Measurements from ENCODE around the gene GPR89A.
"Not testable (repeated sequence)": the region's sequence is repeated elsewhere in the genome, so short reads cannot be mapped to it uniquely, and the experiment has no call there.

GPR89A gene

DNA sequence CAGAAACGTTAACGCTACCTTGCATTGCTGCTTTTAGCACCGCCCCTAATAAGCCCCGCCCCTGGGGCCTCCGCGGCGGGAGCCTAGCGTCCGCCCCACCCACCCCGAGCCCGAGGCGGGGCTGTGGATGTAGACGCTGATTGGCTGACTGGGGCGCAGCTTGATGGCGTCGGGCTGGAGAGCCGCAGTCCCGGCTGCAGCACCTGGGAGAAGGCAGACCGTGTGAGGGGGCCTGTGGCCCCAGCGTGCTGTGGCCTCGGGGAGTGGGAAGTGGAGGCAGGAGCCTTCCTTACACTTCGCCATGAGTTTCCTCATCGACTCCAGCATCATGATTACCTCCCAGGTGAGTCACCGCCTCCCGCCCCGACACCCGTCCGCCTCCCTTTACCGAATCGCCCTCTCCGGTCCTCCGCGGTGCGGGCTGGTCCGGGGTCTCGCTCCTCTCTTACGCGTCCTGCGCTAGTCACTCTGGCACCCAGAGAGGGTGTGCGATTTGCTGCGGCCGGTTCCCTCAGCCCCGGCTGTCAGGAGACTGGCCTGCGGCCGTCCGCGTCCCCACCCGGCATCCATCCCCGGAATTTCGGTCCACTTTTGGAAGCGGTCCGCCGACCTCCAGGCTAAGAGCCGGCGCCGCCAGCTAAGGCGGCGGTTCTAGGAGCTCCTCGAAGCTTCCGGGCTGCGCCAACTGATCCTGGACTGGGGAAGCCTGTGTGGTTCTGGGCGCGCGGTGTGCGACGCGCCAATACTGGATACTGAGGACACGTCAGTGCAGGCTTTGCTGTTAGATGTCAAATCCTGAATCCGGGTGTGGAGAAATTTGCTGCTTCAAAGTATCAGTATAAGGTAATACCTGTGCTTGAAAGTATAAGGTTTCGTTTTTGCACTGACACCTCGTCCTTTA is at the start of gene GPR89A:
TSS of gene GPR89A (plus strand) at position 156 of the 901 bp plus-strand sequence. CDS start at position 302, 146 bp downstream.
- peak within 1 kb of the TSS; percentile 91 for H2AFZ ChIP-seq (ENCODE audit: low read length)

DNA sequence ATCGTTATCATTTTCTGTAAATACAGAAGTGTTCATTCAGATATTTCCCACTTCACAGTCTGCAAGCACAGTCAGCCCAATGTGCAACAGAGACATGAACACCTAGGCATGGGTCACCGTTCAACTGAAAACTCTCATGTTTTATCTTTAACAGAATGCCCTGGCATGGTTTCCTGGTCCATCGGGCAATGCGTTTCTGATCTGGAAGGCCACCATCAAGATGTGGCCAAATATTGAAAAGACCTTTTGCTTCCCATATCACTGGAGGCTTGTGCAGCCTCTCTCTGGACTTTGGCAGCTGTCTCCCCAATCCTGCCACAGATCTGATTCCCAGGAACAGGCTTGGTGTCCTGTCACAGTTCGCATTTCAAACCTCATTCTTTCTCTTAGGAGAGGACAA is 21.0 kb upstream of the GPR89A start:
- not testable (repeated sequence) for H3K4me1 ChIP-seq (ENCODE audit: insufficient read depth, low read length, poor library complexity, severe bottlenecking); H4K20me1 ChIP-seq (ENCODE audit: insufficient read depth, low read length, poor library complexity, severe bottlenecking); H3K79me2 ChIP-seq (ENCODE audit: insufficient read depth, low read length); H3K36me3 ChIP-seq (ENCODE audit: insufficient read depth, low read length); H2AFZ ChIP-seq (ENCODE audit: low read length); H3K4me2 ChIP-seq (ENCODE audit: low read depth, low read length, poor library complexity, severe bottlenecking); H3K9ac ChIP-seq (ENCODE audit: low read depth, low read length, poor library complexity, severe bottlenecking); H3K4me3 ChIP-seq (ENCODE audit: low read length, poor library complexity, severe bottlenecking); H3F3A ChIP-seq (ENCODE audit: low read depth); H3K9me3 ChIP-seq (ENCODE audit: insufficient read depth, low read depth, low read length); H3K27me3 ChIP-seq (ENCODE audit: insufficient read depth, low read length, poor library complexity, severe bottlenecking); H3K9me2 ChIP-seq (replicated peaks; ENCODE audit: low read depth, low read length)

More for the DNA sequence above, at the start of gene GPR89A:
- H3K27me3 ChIP-seq (ENCODE audit: insufficient read depth, low read length, poor library complexity, severe bottlenecking); H4K20me1 ChIP-seq (ENCODE audit: insufficient read depth, low read length, poor library complexity, severe bottlenecking); H3K9me2 ChIP-seq (replicated peaks; ENCODE audit: low read depth, low read length); H3K4me1 ChIP-seq (ENCODE audit: insufficient read depth, low read length, poor library complexity, severe bottlenecking); H3K36me3 ChIP-seq (ENCODE audit: insufficient read depth, low read length); H3F3A ChIP-seq (ENCODE audit: low read depth); H3K9me3 ChIP-seq (ENCODE audit: insufficient read depth, low read depth, low read length): not testable (repeated sequence)
- Histone ChIP-seq H3K79me2 (ENCODE audit: insufficient read depth, low read length) (peaks cover 21% of the 10 kb centered on the region), H3K9ac (ENCODE audit: low read depth, low read length, poor library complexity, severe bottlenecking) (peak within 1 kb of the TSS; percentile 76), H3K4me2 (ENCODE audit: low read depth, low read length, poor library complexity, severe bottlenecking) (peak within 1 kb of the TSS; percentile 80), H3K4me3 (ENCODE audit: low read length, poor library complexity, severe bottlenecking) (peak within 1 kb of the TSS; percentile 89)

DNA sequence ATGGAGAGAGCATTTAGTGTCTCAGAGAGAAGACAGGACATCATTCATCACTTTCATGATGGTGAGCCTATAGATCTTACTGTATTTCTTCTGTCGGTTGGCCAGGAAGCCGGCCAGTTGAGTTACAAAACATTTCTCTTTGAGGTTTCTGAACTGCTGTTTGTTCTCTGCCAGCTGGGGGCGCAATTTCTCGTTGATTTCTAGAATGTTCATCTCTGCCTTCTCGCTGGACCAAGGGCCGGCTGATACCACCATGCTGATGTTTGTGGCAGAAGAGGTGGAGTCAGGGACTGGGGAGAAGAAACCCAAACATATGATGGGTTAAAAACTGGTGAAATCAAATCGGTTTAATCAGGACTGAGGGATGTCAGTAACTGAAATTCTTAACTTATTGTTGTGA is 17.0 kb upstream of the GPR89A start:
- H3K79me2 ChIP-seq (ENCODE audit: insufficient read depth, low read length); H4K20me1 ChIP-seq (ENCODE audit: insufficient read depth, low read length, poor library complexity, severe bottlenecking); H2AFZ ChIP-seq (ENCODE audit: low read length); H3K9ac ChIP-seq (ENCODE audit: low read depth, low read length, poor library complexity, severe bottlenecking); H3K4me1 ChIP-seq (ENCODE audit: insufficient read depth, low read length, poor library complexity, severe bottlenecking); H3K36me3 ChIP-seq (ENCODE audit: insufficient read depth, low read length); H3K27me3 ChIP-seq (ENCODE audit: insufficient read depth, low read length, poor library complexity, severe bottlenecking); H3K4me3 ChIP-seq (ENCODE audit: low read length, poor library complexity, severe bottlenecking); H3K9me2 ChIP-seq (replicated peaks; ENCODE audit: low read depth, low read length); H3K9me3 ChIP-seq (ENCODE audit: insufficient read depth, low read depth, low read length); H3F3A ChIP-seq (ENCODE audit: low read depth); H3K4me2 ChIP-seq (ENCODE audit: low read depth, low read length, poor library complexity, severe bottlenecking): not testable (repeated sequence)

DNA sequence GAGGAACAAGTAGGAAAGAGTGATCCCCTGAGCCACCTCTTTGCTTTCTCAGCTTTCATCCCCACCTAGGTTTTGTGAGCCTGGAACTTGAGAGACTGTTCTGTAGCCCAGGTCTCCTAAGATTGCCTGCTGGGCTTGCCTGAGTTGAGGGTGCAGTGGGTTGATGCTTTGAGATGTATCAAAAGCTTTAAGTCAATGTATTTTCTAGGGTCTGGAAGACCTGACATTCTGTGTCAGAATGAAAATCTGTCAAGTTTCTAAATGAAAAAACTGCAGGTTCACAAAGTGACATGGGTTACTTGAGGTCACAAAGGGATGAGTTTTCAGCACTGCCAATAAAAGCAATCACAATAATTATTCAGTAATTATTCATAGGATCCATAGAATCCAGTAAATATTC is 15.4 kb upstream of the GPR89A start:
- not testable (repeated sequence) for H2AFZ ChIP-seq (ENCODE audit: low read length); H3K27me3 ChIP-seq (ENCODE audit: insufficient read depth, low read length, poor library complexity, severe bottlenecking); H3K9ac ChIP-seq (ENCODE audit: low read depth, low read length, poor library complexity, severe bottlenecking); H3F3A ChIP-seq (ENCODE audit: low read depth); H4K20me1 ChIP-seq (ENCODE audit: insufficient read depth, low read length, poor library complexity, severe bottlenecking); H3K9me3 ChIP-seq (ENCODE audit: insufficient read depth, low read depth, low read length); H3K4me1 ChIP-seq (ENCODE audit: insufficient read depth, low read length, poor library complexity, severe bottlenecking); H3K9me2 ChIP-seq (replicated peaks; ENCODE audit: low read depth, low read length); H3K4me3 ChIP-seq (ENCODE audit: low read length, poor library complexity, severe bottlenecking); H3K79me2 ChIP-seq (ENCODE audit: insufficient read depth, low read length); H3K4me2 ChIP-seq (ENCODE audit: low read depth, low read length, poor library complexity, severe bottlenecking); H3K36me3 ChIP-seq (ENCODE audit: insufficient read depth, low read length)

DNA sequence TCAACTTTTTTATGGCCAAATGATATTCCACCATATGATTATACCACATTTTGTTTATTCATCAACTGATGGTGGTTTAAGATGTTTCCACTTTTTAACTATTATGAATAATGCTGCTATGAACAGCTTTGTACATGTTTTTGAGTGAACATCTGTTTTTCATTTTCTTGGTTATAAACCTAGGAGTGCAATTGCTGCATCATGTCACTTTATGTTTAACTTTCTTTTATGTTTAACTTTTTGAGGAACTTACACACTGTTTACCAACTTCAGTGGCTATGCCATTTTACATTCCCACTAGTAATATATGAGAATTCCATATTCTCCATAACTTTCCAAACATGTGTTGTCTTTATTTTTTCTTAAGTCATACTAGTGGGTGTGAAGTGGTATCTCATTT is 12.4 kb upstream of the GPR89A start:
- H2AFZ ChIP-seq (ENCODE audit: low read length); H3F3A ChIP-seq (ENCODE audit: low read depth); H3K4me3 ChIP-seq (ENCODE audit: low read length, poor library complexity, severe bottlenecking); H3K4me2 ChIP-seq (ENCODE audit: low read depth, low read length, poor library complexity, severe bottlenecking); H3K4me1 ChIP-seq (ENCODE audit: insufficient read depth, low read length, poor library complexity, severe bottlenecking); H3K9me2 ChIP-seq (replicated peaks; ENCODE audit: low read depth, low read length); H3K9ac ChIP-seq (ENCODE audit: low read depth, low read length, poor library complexity, severe bottlenecking); H4K20me1 ChIP-seq (ENCODE audit: insufficient read depth, low read length, poor library complexity, severe bottlenecking); H3K27me3 ChIP-seq (ENCODE audit: insufficient read depth, low read length, poor library complexity, severe bottlenecking); H3K36me3 ChIP-seq (ENCODE audit: insufficient read depth, low read length); H3K79me2 ChIP-seq (ENCODE audit: insufficient read depth, low read length); H3K9me3 ChIP-seq (ENCODE audit: insufficient read depth, low read depth, low read length): not testable (repeated sequence)

DNA sequence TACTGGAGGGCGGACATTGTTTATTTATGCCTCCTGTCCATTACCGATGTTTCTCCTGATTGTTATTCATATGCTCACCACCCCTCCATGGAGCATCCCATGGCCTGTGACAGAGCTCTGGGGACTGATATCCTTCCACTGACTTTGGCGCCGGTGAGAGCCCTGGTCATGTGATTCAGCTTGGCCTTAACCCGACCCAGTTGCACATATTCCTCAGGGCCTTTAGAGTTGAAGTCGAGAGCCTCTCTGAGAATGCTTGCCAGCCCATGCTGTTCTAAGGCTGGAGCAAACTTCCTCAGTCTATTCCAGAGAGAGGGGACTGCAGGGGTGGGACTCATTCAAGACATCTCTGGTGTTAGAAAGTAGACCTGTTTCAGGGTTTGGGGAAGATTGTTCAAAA is 11.6 kb upstream of the GPR89A start:
- not testable (repeated sequence) for H3K4me2 ChIP-seq (ENCODE audit: low read depth, low read length, poor library complexity, severe bottlenecking); H3K79me2 ChIP-seq (ENCODE audit: insufficient read depth, low read length); H3K9ac ChIP-seq (ENCODE audit: low read depth, low read length, poor library complexity, severe bottlenecking); H3K36me3 ChIP-seq (ENCODE audit: insufficient read depth, low read length); H4K20me1 ChIP-seq (ENCODE audit: insufficient read depth, low read length, poor library complexity, severe bottlenecking); H3K4me3 ChIP-seq (ENCODE audit: low read length, poor library complexity, severe bottlenecking); H3K9me2 ChIP-seq (replicated peaks; ENCODE audit: low read depth, low read length); H3K4me1 ChIP-seq (ENCODE audit: insufficient read depth, low read length, poor library complexity, severe bottlenecking); H2AFZ ChIP-seq (ENCODE audit: low read length); H3K27me3 ChIP-seq (ENCODE audit: insufficient read depth, low read length, poor library complexity, severe bottlenecking); H3K9me3 ChIP-seq (ENCODE audit: insufficient read depth, low read depth, low read length); H3F3A ChIP-seq (ENCODE audit: low read depth)

DNA sequence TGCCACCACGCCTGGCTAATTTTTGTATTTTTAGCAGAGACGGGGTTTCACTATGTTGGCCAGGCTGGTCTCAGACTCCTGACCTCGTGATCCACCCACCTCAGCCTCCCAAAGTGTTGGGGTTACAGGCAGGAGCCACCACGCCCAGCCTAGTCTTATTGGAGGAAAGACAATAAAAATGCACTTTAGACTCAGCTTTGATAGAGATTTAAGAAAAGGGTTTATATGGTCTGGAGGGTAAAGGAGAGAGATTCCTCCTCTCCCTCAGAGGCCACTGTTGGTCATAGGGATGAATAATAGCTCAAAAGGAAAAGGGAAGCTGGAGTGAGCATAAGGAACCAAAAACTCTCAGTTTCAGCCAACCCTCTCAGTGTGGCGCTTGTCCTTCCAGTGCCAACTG is 8.4 kb upstream of the GPR89A start:
- not testable (repeated sequence) for H3F3A ChIP-seq (ENCODE audit: low read depth); H3K79me2 ChIP-seq (ENCODE audit: insufficient read depth, low read length); H3K9me3 ChIP-seq (ENCODE audit: insufficient read depth, low read depth, low read length); H3K9me2 ChIP-seq (replicated peaks; ENCODE audit: low read depth, low read length); H3K4me3 ChIP-seq (ENCODE audit: low read length, poor library complexity, severe bottlenecking); H3K36me3 ChIP-seq (ENCODE audit: insufficient read depth, low read length); H3K4me1 ChIP-seq (ENCODE audit: insufficient read depth, low read length, poor library complexity, severe bottlenecking); H3K27me3 ChIP-seq (ENCODE audit: insufficient read depth, low read length, poor library complexity, severe bottlenecking); H2AFZ ChIP-seq (ENCODE audit: low read length); H3K9ac ChIP-seq (ENCODE audit: low read depth, low read length, poor library complexity, severe bottlenecking); H3K4me2 ChIP-seq (ENCODE audit: low read depth, low read length, poor library complexity, severe bottlenecking); H4K20me1 ChIP-seq (ENCODE audit: insufficient read depth, low read length, poor library complexity, severe bottlenecking)
